ENCODE data around the gene EFNA5. TPM values are rescaled to one million over a fixed set of nuclear protein-coding genes. Genes with fewer than 3 reads are reported as not detected.

Gene EFNA5
- polyA plus RNA-seq, 1 donor (not counting 4 experiments of a cell fraction or from before 2014, with no cell fraction given) = 4.8 TPM

DNA sequence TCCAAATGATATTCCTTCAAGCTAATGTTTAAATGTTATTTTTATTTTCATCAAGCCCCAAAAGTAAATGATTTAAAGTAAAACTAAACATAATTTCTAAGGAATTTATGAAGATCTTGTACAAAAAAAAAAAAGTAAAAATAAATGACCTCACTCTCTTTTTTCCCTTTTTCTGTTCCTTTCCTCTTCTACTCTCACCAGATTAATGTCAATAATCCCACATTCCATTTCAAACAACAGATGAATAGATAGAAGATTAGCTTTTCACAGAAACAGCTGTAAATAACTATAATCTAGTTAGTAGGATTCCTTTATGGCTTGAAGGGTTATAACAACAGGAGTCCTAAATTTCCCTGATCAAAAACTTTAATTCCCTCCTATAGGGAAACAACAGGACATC, 88.1 kb downstream of the EFNA5 start:
- H3K4me3 ChIP-seq (ENCODE audit: control insufficient read depth in 2 of 3, extremely low read depth in 1 of 3, insufficient read depth in 2 of 3, low read depth in 1 of 3, low read length in 3 of 3) = no peak overlapping the region
- dilution Hi-C loops (cut with MboI; ENCODE audit: extremely low pct_ligation_motif_present, low sequenced_read_pairs) = no loop called here
- H3K27ac ChIP-seq (ENCODE audit: control insufficient read depth, insufficient read depth, low read length) = no peak overlapping the region
- no peak overlapping the region for H3K4me2 ChIP-seq (ENCODE audit: control insufficient read depth, extremely low read depth, insufficient read depth, low read depth, low read length)
- FAIRE-seq (no peak), DNase-seq (ENCODE audit: low read depth, low spot score) (no peak)
- H3K9me1 ChIP-seq (ENCODE audit: control insufficient read depth, extremely low read depth, insufficient read depth, low read length) = no peaks in the 10 kb centered on the region
- H3K9me3 ChIP-seq (ENCODE audit: control insufficient read depth, low read depth, low read length) = no peaks in the 10 kb centered on the region
- TF ChIP-seq, protein P1, sequence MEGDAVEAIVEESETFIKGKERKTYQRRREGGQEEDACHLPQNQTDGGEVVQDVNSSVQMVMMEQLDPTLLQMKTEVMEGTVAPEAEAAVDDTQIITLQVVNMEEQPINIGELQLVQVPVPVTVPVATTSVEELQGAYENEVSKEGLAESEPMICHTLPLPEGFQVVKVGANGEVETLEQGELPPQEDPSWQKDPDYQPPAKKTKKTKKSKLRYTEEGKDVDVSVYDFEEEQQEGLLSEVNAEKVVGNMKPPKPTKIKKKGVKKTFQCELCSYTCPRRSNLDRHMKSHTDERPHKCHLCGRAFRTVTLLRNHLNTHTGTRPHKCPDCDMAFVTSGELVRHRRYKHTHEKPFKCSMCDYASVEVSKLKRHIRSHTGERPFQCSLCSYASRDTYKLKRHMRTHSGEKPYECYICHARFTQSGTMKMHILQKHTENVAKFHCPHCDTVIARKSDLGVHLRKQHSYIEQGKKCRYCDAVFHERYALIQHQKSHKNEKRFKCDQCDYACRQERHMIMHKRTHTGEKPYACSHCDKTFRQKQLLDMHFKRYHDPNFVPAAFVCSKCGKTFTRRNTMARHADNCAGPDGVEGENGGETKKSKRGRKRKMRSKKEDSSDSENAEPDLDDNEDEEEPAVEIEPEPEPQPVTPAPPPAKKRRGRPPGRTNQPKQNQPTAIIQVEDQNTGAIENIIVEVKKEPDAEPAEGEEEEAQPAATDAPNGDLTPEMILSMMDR (optimal IDR thresholded peaks at IDR 0.05 in 1 of 3, IDR thresholded peaks at IDR 0.05 in 1 of 3, conservative IDR thresholded peaks at IDR 0.05 in 1 of 3; ENCODE audit: extremely low read depth in 1 of 3, insufficient read depth in 2 of 3, low read length in 3 of 3) = no peak
- no peak for TF ChIP-seq EZH2 (IDR thresholded peaks at IDR 0.05; ENCODE audit: low read length)
- no peak overlapping the region for H3K9ac ChIP-seq (ENCODE audit: control insufficient read depth, extremely low read depth, insufficient read depth, low read length)
- no peaks in the 10 kb centered on the region for H3K27me3 ChIP-seq (ENCODE audit: control insufficient read depth, extremely low read depth, insufficient read depth, low read length)
- H3K36me3 ChIP-seq (ENCODE audit: control insufficient read depth in 2 of 2, extremely low read depth in 1 of 2, insufficient read depth in 2 of 2, low read length in 2 of 2) = no peaks in the 10 kb centered on the region
- H2AFZ ChIP-seq (ENCODE audit: control insufficient read depth, low read length) = no peak overlapping the region
- H3K4me1 ChIP-seq (ENCODE audit: control insufficient read depth, extremely low read depth, insufficient read depth, low read length) = peaks cover 12% of the 10 kb centered on the region
- peaks cover 13% of the 10 kb centered on the region for H3K79me2 ChIP-seq (ENCODE audit: control insufficient read depth, insufficient read depth, low read length)
- no peaks in the 10 kb centered on the region for H4K20me1 ChIP-seq (ENCODE audit: control insufficient read depth, extremely low read depth, insufficient read depth, low read length)

DNA sequence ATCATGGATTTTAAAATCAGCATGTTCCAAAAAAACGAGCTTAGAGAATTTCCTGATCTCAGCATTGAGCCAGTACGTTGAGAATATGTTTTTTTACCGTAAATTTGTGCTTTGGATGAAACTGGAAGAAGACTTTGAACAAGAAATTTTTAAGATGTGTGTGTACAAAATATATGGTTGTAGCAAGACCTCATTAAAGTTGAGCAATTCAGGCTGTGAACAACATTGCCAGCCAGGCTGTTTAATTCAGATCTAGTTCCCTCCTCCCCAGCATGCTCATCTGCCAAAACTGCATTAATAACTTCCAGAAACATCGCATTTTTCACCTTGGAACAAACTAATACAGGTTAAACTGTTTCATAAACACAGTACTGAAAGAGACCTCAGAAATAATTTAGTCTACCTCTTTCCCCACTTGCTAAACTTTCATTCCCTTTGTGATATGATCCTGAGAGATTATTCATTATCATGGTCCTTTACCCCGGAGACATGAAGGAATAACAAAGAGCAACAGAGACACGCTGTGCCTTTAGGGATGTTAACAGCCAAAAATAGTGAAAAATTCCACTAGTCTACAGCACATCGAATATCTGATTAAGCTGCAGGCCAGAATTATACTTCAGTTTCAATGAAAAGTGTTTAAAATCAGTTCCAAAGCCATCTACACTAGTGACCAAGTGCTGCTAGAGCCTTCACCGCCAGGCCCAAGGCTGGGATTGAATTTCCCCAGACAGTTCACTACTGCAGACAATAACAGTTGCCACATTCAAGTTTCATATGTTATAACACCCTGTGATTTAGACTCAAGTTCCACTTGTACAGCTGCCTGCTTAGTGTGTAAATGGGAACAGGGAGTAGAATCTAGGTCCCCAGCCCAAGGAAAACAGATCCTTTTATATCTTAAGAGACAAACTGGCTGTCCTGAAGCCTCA, 89.6 kb downstream of the EFNA5 start:
- no peak overlapping the region for H3K4me3 ChIP-seq (ENCODE audit: control insufficient read depth in 2 of 3, extremely low read depth in 1 of 3, insufficient read depth in 2 of 3, low read depth in 1 of 3, low read length in 3 of 3)
- peaks cover 27% of the 10 kb centered on the region for H3K4me1 ChIP-seq (ENCODE audit: control insufficient read depth, extremely low read depth, insufficient read depth, low read length)
- no peaks in the 10 kb centered on the region for H3K9me3 ChIP-seq (ENCODE audit: control insufficient read depth, low read depth, low read length)
- H3K4me2 ChIP-seq (ENCODE audit: control insufficient read depth, extremely low read depth, insufficient read depth, low read depth, low read length) = peak overlapping the region; percentile 38
- no peaks in the 10 kb centered on the region for H3K9me1 ChIP-seq (ENCODE audit: control insufficient read depth, extremely low read depth, insufficient read depth, low read length)
- peaks cover 14% of the 10 kb centered on the region for H3K79me2 ChIP-seq (ENCODE audit: control insufficient read depth, insufficient read depth, low read length)
- no peak overlapping the region for H3K27ac ChIP-seq (ENCODE audit: control insufficient read depth, insufficient read depth, low read length)
- H3K36me3 ChIP-seq (ENCODE audit: control insufficient read depth in 2 of 2, extremely low read depth in 1 of 2, insufficient read depth in 2 of 2, low read length in 2 of 2) = no peaks in the 10 kb centered on the region
- FAIRE-seq (no peak), DNase-seq (ENCODE audit: low read depth, low spot score) (no peak)
- no peaks in the 10 kb centered on the region for H4K20me1 ChIP-seq (ENCODE audit: control insufficient read depth, extremely low read depth, insufficient read depth, low read length)
- dilution Hi-C loops (cut with MboI; ENCODE audit: extremely low pct_ligation_motif_present, low sequenced_read_pairs) = no loop called here
- no peak overlapping the region for H3K9ac ChIP-seq (ENCODE audit: control insufficient read depth, extremely low read depth, insufficient read depth, low read length)
- peak overlapping the region; percentile 9 for H2AFZ ChIP-seq (ENCODE audit: control insufficient read depth, low read length)
- no peak for TF ChIP-seq EZH2 (IDR thresholded peaks at IDR 0.05; ENCODE audit: low read length)
- TF ChIP-seq, protein P1 (optimal IDR thresholded peaks at IDR 0.05 in 1 of 3, IDR thresholded peaks at IDR 0.05 in 1 of 3, conservative IDR thresholded peaks at IDR 0.05 in 1 of 3; ENCODE audit: extremely low read depth in 1 of 3, insufficient read depth in 2 of 3, low read length in 3 of 3) = no peak
- H3K27me3 ChIP-seq (ENCODE audit: control insufficient read depth, extremely low read depth, insufficient read depth, low read length) = no peaks in the 10 kb centered on the region

Measured in keratinocyte (primary cell).